ENCODE results near the gene FYB2. TPM values are rescaled to one million over a fixed set of nuclear protein-coding genes. Genes with fewer than 3 reads are reported as not detected.

FYB2 gene
- total RNA-seq, 1 experiment from 2014 or later = 0.15 TPM

GRCh38 chr1:56816909-56817308 lies 2.3 kb downstream of the FYB2 start (continued):
- TF ChIP-seq AFF4 (CRISPR knock-in tag; IDR thresholded peaks at IDR 0.05; ENCODE audit: borderline replicate concordance) (no peak), ZNF317 (CRISPR knock-in tag; IDR thresholded peaks at IDR 0.05; ENCODE audit: borderline replicate concordance, low read depth) (no peak), PRRX2 (CRISPR knock-in tag; IDR thresholded peaks at IDR 0.05) (no peak), ATF2 (CRISPR knock-in tag; IDR thresholded peaks at IDR 0.05; ENCODE audit: borderline replicate concordance, low read depth) (no peak), JUN (CRISPR knock-in tag; IDR thresholded peaks at IDR 0.05) (no peak)

- no peak overlapping the region for H3K4me3 Mint-ChIP-seq
- H3K9me3 Mint-ChIP-seq = peaks cover 8% of the 10 kb centered on the region
- CTCF ChIA-PET = no interaction called here
- H3K27ac Mint-ChIP-seq = no peak overlapping the region
- H3K36me3 Mint-ChIP-seq = no peaks in the 10 kb centered on the region
- TF ChIP-seq NR1H2 (CRISPR knock-in tag; IDR thresholded peaks at IDR 0.05) (no peak), ETV6 (CRISPR knock-in tag; IDR thresholded peaks at IDR 0.05) (no peak), EMX1 (CRISPR knock-in tag; IDR thresholded peaks at IDR 0.05) (no peak)
- TF ChIP-seq, protein P1, sequence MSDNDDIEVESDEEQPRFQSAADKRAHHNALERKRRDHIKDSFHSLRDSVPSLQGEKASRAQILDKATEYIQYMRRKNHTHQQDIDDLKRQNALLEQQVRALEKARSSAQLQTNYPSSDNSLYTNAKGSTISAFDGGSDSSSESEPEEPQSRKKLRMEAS (CRISPR knock-in tag; IDR thresholded peaks at IDR 0.05) = no peak
- no peak for DNase-seq (ENCODE audit: low spot score)
- no peaks in the 10 kb centered on the region for H3K27me3 Mint-ChIP-seq (ENCODE audit: low read depth)
- POLR2A ChIA-PET = no interaction called here
- H3K4me1 Mint-ChIP-seq = peaks cover 34% of the 10 kb centered on the region
- no peak for ATAC-seq
Measured at GRCh38 chr1:56816264-56816663, 2.9 kb downstream of the FYB2 start.

DNA sequence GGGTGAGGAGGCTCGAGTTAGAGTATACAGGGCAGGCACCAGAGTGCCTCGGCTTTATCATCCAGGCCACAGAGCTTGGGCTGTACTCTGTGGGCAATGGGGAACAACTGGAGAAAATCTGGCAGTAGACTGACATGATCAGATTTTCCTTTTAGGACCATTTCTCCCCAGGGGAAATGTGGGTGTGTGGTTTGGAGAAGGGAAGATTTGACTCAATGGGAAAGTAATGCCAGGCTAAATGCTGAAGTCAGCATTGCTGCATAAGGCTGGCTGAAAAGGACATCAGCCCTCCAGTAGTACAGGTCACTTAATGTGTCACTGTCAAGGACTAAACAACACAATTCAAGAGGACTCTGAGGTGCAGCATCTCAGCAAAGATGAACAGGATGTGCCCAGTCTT lies 5.0 kb downstream of the FYB2 start:
- H3K9me3 Mint-ChIP-seq = peaks cover 8% of the 10 kb centered on the region
- no peak for TF ChIP-seq PREB (CRISPR knock-in tag; IDR thresholded peaks at IDR 0.05; ENCODE audit: borderline replicate concordance)
- no peak for TF ChIP-seq MYBL2 (CRISPR knock-in tag; IDR thresholded peaks at IDR 0.05)
- no peak for TF ChIP-seq CREM (CRISPR knock-in tag; IDR thresholded peaks at IDR 0.05)
- TF ChIP-seq, protein P2, sequence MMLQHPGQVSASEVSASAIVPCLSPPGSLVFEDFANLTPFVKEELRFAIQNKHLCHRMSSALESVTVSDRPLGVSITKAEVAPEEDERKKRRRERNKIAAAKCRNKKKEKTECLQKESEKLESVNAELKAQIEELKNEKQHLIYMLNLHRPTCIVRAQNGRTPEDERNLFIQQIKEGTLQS (CRISPR knock-in tag; conservative IDR thresholded peaks at IDR 0.05) = no peak
- no peak for TF ChIP-seq TCF7 (CRISPR knock-in tag; IDR thresholded peaks at IDR 0.05; ENCODE audit: low read depth)
- TF ChIP-seq, protein P3, sequence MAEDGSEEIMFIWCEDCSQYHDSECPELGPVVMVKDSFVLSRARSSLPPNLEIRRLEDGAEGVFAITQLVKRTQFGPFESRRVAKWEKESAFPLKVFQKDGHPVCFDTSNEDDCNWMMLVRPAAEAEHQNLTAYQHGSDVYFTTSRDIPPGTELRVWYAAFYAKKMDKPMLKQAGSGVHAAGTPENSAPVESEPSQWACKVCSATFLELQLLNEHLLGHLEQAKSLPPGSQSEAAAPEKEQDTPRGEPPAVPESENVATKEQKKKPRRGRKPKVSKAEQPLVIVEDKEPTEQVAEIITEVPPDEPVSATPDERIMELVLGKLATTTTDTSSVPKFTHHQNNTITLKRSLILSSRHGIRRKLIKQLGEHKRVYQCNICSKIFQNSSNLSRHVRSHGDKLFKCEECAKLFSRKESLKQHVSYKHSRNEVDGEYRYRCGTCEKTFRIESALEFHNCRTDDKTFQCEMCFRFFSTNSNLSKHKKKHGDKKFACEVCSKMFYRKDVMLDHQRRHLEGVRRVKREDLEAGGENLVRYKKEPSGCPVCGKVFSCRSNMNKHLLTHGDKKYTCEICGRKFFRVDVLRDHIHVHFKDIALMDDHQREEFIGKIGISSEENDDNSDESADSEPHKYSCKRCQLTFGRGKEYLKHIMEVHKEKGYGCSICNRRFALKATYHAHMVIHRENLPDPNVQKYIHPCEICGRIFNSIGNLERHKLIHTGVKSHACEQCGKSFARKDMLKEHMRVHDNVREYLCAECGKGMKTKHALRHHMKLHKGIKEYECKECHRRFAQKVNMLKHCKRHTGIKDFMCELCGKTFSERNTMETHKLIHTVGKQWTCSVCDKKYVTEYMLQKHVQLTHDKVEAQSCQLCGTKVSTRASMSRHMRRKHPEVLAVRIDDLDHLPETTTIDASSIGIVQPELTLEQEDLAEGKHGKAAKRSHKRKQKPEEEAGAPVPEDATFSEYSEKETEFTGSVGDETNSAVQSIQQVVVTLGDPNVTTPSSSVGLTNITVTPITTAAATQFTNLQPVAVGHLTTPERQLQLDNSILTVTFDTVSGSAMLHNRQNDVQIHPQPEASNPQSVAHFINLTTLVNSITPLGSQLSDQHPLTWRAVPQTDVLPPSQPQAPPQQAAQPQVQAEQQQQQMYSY (CRISPR knock-in tag; IDR thresholded peaks at IDR 0.05) = no peak
- TF ChIP-seq NFATC4 (CRISPR knock-in tag; IDR thresholded peaks at IDR 0.05) = no peak
- ATAC-seq (no peak), DNase-seq (ENCODE audit: low spot score) (no peak)
- H3K4me3 Mint-ChIP-seq = no peak overlapping the region
- H3K4me1 Mint-ChIP-seq = peaks cover 14% of the 10 kb centered on the region
- POLR2A ChIA-PET = no interaction called here
- CTCF ChIA-PET = no interaction called here
- no peaks in the 10 kb centered on the region for H3K36me3 Mint-ChIP-seq
- H3K27ac Mint-ChIP-seq = no peak overlapping the region
- H3K27me3 Mint-ChIP-seq (ENCODE audit: low read depth) = no peaks in the 10 kb centered on the region
